Measurements from ENCODE around the gene CDH8.

GRCh38 chr16:61713787-61714186, 322.5 kb downstream of the CDH8 start:
- TF ChIP-seq CTCF (conservative IDR thresholded peaks at IDR 0.05; ENCODE audit: low read depth, low read length) (no peak), EZH2 (IDR thresholded peaks at IDR 0.05; ENCODE audit: borderline replicate concordance, low read depth, low read length, poor library complexity, severe bottlenecking) (no peak)

Measured in A673 (cell line).